HUES64 (cell line): ENCODE results near the gene QKI. TPM values are rescaled to one million over a fixed set of nuclear protein-coding genes. Genes with fewer than 3 reads are reported as not detected.

Source experiments
- H3K27ac ChIP-seq: 2 replicates; pipeline ENCODE4 v1.7.0; 2013; ENCODE audit warnings: low read depth, low read length, inconsistent platforms
- H3K27me3 ChIP-seq: 2 replicates; pipeline ENCODE4 v1.6.1; 2013; ENCODE audit warnings: mild to moderate bottlenecking, low read length; ENCODE audit not compliant: insufficient read depth
- H3K36me3 ChIP-seq: 2 replicates; pipeline ENCODE4 v1.6.1; 2013; ENCODE audit warnings: mild to moderate bottlenecking, low read length; ENCODE audit not compliant: insufficient read depth
- H3K4me1 ChIP-seq: 2 replicates; pipeline ENCODE4 v1.6.1; 2013; ENCODE audit warnings: mild to moderate bottlenecking, low read length, moderate library complexity; ENCODE audit not compliant: insufficient read depth
- H3K4me3 ChIP-seq: 2 replicates; pipeline ENCODE4 v1.5.1; 2013; ENCODE audit warnings: mild to moderate bottlenecking, low read length, moderate library complexity
- H3K9ac ChIP-seq: 2 replicates; pipeline ENCODE4 v1.6.1; 2013; ENCODE audit warnings: mild to moderate bottlenecking, low read depth, low read length
- H3K9me3 ChIP-seq: 2 replicates; pipeline ENCODE4 v1.6.1; 2013; ENCODE audit warnings: low read depth, low read length; ENCODE audit not compliant: insufficient read depth
- WGBS: fragments of 150-250, 120-280 bp; methylation state at CpG from one replicate; pipeline ENCODE4 v1.1.7; 2013; ENCODE audit warnings: missing lambda C conversion rate; 5-methylcytosine and 5-hydroxymethylcytosine counted together
- polyA plus RNA-seq, 2 experiments: library from polyadenylated mRNA; stranded (reverse); fragments of 50-300 nt; gene quantifications; one replicate each; pipeline ENCODE4 v1.2.3, GENCODE V29; 2013

QKI gene
- 133 TPM for polyA plus RNA-seq (2013, experiment 1 of 2)
- 152 TPM for polyA plus RNA-seq (2013, experiment 2 of 2)

DNA sequence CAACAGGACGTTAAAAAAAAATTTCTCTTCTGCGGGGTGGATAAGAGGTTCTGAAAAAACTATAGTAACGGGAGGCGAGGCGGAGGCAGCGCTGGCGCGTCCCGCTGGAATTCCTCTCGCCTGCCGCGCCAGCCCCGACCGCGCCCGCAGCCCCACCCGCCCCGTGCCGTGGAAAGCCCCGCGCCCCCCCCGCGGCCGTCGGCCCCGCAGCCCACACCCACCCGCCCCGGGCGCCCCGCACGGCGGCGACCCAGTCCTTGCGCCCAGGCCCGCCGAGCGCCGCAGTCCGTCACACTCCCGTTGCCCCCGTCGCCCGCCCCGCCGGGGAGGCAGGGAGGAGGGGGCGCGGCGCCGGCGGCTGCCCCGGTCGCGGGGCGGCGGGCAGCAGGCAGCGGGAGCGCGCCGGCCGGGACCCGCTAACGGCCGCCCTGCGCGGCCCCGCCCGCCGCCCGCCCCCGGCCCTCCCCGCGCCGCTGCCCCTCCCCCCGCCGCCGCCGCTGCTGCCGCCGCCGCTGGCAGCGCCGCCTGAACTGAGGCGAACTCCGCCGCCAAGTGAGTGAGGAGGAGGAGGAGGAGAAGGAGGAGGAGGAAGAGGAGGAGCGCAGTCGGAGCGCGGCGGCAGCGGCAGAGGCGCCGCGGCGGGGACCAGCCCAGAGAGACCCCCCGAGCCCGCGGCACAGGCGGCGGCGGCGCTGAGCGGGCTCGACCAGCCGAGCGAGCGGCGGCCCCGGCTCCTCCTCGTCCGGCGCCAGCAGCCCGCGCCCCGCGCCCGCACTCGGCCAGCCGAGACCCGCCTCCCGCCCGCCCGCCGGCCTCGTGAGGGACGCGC is at the start of gene QKI:
Gene QKI (plus strand): TSS at position 602 of the 829 bp plus-strand sequence. CDS start 476 bp downstream, outside the sequence.
- no peaks in the 10 kb centered on the region for H3K27me3 ChIP-seq
- no peaks in the 10 kb centered on the region for H3K9me3 ChIP-seq
- peak within 1 kb of the TSS; percentile 97 for H3K4me3 ChIP-seq
- under 1% methylated on average over 117 of the region's 127 CpGs for WGBS
- H3K9ac ChIP-seq = peak within 1 kb of the TSS; percentile 88
- H3K4me1 ChIP-seq = peaks cover 33% of the 10 kb centered on the region
- peak within 1 kb of the TSS; percentile 95 for H3K27ac ChIP-seq
- no peaks in the 10 kb centered on the region for H3K36me3 ChIP-seq

DNA sequence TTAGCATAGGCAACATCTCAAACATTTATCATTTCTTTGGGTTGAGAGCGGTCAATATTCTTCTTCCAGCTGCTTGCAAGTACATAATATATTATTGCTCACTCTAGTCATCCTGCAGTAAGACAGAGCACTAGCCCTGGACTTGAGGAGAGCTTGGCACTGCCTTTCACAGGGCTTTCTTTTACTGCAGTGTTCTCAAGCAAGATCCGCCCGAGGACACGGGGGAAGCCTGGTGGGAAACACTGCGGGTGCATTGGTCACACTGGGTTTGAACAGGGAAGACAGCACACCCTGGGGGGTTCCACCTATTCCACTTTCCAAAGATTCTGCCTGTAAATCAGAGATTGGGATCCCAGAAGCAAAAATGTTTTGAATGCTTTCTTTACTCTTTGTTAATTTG is 48.2 kb upstream of the QKI start:
- Histone ChIP-seq H3K4me3 (no peak overlapping the region), H3K4me1 (peaks cover 7% of the 10 kb centered on the region; the same call in 1 of the 2 replicates), H3K9me3 (no peaks in the 10 kb centered on the region), H3K9ac (no peak overlapping the region), H3K36me3 (no peaks in the 10 kb centered on the region), H3K27ac (no peak overlapping the region), H3K27me3 (no peaks in the 10 kb centered on the region)
- WGBS = 90% methylated on average over 5 of the region's 5 CpGs

DNA sequence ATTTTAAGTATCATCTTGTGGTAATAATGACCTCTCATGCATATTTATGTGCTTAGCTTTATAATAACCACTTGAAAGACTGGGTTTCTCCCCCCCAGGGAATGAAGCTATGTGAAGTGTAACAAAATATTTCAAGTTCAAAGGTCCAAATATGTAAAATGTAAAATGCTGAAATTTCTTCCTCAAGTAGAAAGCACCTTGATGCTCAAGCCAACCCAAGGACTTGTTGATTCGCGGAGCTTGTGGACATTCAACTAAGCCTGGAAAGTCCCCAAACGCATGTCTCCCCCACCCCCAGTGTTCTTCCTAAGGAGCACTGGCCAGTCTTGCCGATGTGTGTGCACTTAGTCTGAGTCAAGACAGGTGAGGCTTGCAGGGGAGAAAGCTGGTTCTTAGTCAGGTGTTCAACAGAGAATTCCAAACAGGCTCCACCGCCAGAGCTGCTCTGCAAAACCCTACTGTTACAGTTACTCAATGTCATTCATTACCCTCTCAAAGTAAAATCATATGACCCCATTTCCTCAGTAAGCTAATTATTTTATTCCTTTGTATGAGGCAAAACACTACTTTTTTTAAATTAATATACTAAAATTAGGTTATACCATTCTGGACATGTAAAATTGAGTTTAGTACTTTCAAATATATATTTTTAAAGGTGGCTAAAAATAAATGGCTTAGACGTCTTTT is 46.9 kb upstream of the QKI start:
- H3K36me3 ChIP-seq = no peaks in the 10 kb centered on the region
- H3K27me3 ChIP-seq = no peaks in the 10 kb centered on the region
- WGBS = 91% methylated on average over 5 of the region's 6 CpGs
- H3K9me3 ChIP-seq = no peaks in the 10 kb centered on the region
- no peak overlapping the region for H3K4me3 ChIP-seq
- no peak overlapping the region for H3K9ac ChIP-seq
- H3K4me1 ChIP-seq = peaks cover 7% of the 10 kb centered on the region; the same call in 1 of the 2 replicates
- H3K27ac ChIP-seq = no peak overlapping the region

DNA sequence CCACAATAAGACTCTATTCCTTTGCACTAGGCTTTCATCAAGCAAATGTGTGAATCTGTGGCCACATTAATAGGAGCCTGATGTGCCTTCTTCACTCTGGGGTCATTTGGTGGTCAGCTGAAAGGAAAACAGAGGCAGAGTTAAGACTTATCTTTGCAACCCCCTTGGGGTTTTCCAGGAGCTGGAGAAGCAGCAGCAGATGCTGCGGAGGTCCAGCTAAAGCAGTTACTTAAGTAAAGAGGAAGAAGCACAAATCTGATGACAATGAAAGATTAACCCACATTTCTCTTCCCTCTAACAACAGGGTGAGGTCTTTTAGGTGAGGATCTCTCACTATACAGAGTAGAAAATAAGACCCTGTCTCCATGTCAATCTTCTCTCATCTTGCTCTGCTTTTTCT is 45.4 kb upstream of the QKI start:
- Histone ChIP-seq H3K27ac (no peak overlapping the region), H3K27me3 (no peaks in the 10 kb centered on the region), H3K9me3 (no peaks in the 10 kb centered on the region), H3K9ac (no peak overlapping the region), H3K36me3 (no peaks in the 10 kb centered on the region), H3K4me1 (peaks cover 7% of the 10 kb centered on the region; the same call in 1 of the 2 replicates), H3K4me3 (no peak overlapping the region)
- whole genome bisulfite sequencing = 75% methylated on average over 1 of the region's 1 CpG

DNA sequence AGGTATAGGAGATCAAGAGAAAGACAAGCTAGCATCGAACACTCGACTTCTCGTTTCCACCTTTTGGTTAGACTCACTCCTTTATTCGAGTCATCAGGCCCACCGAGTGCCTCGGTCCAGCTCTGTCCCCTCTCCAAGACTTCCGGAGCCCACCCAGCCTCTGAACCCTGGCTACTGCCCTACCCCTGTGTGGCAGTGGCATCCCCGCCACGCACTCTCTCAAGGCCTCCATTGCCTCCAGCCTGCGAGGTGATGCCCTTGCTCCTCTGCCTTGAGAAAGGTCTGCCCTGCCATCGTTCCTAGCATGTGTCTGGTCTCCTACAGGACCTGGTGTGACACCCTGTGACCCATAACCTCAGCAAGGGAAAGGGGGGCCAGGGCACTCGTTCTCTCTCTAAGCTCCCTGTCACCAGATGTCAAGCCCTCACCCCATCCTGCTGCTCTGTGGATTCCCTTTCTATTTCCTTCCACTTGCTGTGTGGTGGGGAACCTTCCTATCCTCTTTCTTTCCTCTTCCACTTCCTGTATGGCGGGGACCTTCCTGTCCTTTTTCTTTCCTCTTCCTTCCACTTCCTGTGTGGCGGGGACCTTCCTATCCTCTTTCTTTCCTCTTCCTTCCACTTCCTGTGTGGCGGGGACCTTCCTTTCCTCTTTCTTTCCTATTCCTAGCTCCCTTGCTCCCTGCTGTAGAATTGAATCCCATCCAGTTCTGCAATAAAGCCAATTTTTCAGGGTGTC is 44.7 kb upstream of the QKI start:
- Histone ChIP-seq H3K4me3 (no peak overlapping the region), H3K27ac (no peak overlapping the region), H3K4me1 (peaks cover 7% of the 10 kb centered on the region; the same call in 1 of the 2 replicates), H3K36me3 (no peaks in the 10 kb centered on the region), H3K27me3 (no peaks in the 10 kb centered on the region), H3K9ac (no peak overlapping the region), H3K9me3 (no peaks in the 10 kb centered on the region)
- 89% methylated on average over 15 of the region's 15 CpGs for WGBS

DNA sequence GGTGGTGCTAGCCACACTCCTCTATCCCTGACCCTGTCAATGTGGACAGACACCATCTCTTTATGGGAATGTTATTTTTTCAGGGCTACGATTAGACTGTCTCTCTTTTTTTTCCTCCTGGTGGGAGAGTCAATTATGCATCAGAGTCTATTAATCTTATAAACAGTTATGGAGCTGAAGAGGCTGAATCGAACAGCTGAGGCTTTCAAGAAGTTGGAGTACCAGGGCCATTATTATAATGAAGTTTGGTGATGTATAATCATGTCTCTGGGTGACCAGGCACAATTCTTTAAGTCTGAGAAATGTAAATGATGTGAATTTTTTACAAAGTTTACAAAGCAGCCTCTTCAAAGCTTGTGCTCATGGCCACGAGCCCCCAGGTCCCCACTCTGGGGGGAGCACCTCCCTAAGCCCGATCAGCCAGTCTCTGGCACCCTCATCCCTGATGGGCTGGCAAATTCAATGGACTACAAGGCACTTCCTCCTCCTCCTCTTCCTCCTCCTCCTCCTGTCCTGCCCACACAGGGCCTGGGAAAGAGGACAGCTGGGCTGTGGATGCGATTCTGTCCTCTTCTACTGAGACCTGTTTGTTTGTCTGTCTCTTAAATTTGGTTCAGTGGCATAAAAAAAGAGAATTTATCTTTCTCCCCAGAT is 43.9 kb upstream of the QKI start:
- H3K9ac ChIP-seq = no peak overlapping the region
- 80% methylated on average over 4 of the region's 5 CpGs for WGBS
- H3K27ac ChIP-seq = no peak overlapping the region
- peaks cover 7% of the 10 kb centered on the region; the same call in 1 of the 2 replicates for H3K4me1 ChIP-seq
- H3K27me3 ChIP-seq = no peaks in the 10 kb centered on the region
- H3K36me3 ChIP-seq = no peaks in the 10 kb centered on the region
- no peaks in the 10 kb centered on the region for H3K9me3 ChIP-seq
- no peak overlapping the region for H3K4me3 ChIP-seq

DNA sequence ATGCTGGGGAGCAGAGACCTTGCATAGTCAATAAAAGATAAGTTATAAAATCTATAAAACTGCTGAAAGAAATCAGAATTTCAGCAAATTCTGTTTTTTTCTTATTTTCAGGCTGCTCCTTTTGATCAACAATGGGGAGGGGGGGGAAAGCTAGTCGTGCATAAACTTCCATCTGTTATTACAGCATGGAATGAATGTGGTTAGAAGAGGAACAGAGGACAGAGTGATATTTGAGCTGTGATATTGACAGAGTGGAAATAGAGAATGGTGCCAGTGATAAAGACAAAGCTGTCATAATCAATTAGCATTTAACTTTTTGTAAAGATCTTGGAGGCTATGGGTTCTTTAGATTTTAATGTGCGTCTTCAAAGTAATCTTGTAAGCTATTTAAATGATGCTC is 43.4 kb upstream of the QKI start:
- WGBS = 86% methylated on average over 2 of the region's 2 CpGs
- Histone ChIP-seq H3K9me3 (no peaks in the 10 kb centered on the region), H3K4me3 (no peak overlapping the region), H3K27ac (no peak overlapping the region), H3K36me3 (no peaks in the 10 kb centered on the region), H3K4me1 (peaks cover 7% of the 10 kb centered on the region; the same call in 1 of the 2 replicates), H3K27me3 (no peaks in the 10 kb centered on the region), H3K9ac (no peak overlapping the region)

DNA sequence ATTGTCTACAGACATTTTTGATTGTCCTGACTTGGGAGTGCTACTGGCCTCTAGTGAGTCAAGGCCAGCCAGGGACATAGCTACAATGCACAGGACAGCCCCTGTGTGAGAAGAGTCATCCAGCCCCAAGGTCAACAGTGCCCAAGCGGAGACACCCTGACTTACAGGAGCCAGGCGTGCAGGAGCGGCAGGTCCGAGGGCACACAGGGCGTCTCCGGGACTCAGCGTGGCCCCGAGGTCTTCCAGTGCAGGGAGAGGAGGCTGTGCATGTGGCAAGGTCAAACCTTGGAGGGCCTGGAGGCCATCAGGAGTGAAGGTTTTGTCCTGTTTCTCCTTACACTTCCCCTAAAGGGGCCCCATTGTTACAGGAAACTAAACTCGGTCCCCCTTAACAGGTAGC is 41.3 kb upstream of the QKI start:
- 98% methylated on average over 9 of the region's 9 CpGs for WGBS
- Histone ChIP-seq H3K9me3 (no peaks in the 10 kb centered on the region), H3K27ac (no peak overlapping the region), H3K36me3 (no peaks in the 10 kb centered on the region), H3K27me3 (no peaks in the 10 kb centered on the region), H3K9ac (no peak overlapping the region), H3K4me1 (no peaks in the 10 kb centered on the region), H3K4me3 (no peak overlapping the region)

DNA sequence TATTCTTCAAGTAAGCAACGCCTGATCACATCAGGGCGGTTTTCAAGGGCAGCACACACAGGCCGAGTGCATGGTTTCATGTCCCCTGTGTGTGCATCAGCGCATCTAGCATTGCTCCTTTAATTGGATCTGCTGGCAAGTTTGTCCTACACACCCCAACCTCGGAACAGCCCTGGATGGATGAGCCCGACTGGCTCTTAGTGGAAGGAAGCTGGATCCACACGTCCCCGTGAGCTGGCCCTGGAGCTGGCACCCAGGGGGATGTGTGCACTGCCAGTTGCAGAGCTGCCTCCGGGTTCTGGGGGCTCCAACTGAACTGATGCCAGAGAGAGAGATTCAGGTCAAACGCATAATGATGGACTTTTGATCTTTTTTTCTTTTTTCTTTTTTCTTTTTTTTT is 39.2 kb upstream of the QKI start:
- Histone ChIP-seq H3K36me3 (no peaks in the 10 kb centered on the region), H3K4me1 (no peaks in the 10 kb centered on the region), H3K4me3 (no peak overlapping the region), H3K27ac (no peak overlapping the region), H3K9me3 (no peaks in the 10 kb centered on the region), H3K27me3 (no peaks in the 10 kb centered on the region), H3K9ac (no peak overlapping the region)
- WGBS = 96% methylated on average over 10 of the region's 10 CpGs

DNA sequence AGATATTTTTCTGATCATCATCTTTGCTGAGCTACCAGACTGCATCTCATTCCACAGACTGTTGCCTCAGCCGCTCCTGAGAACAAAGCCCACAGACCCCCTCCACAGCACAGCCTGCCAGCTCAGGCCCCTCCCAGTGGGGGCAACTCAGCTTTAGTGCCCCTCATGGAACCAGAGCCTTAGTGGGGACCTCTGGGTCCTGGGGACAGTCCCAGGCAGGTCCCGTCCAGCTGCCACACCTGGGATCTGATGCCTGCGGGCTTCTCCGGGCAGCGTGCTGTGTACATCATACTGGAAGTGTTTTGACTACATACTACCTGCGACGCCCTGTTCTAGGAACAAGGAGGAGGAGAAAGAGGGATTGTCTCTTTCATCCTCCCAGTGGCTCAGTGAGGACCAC is 38.3 kb upstream of the QKI start:
- Histone ChIP-seq H3K27ac (no peak overlapping the region), H3K36me3 (no peaks in the 10 kb centered on the region), H3K27me3 (no peaks in the 10 kb centered on the region), H3K4me3 (no peak overlapping the region), H3K9me3 (no peaks in the 10 kb centered on the region), H3K4me1 (no peaks in the 10 kb centered on the region), H3K9ac (no peak overlapping the region)
- 94% methylated on average over 7 of the region's 7 CpGs for WGBS
